K562 (cell line): ENCODE results near the gene GAB1.

Experiments used
- CHD4 ChIP-seq: fragments of 200-600 bp; sonication (generic); IDR thresholded peaks from 3 replicates; pipeline ENCODE4 v1.6.1; 2012; ENCODE audit warnings: low read depth, mild to moderate bottlenecking, mixed read lengths, low read length, inconsistent platforms; ENCODE audit not compliant: insufficient read depth, insufficient replicate concordance, poor library complexity, severe bottlenecking
- GABPB1 ChIP-seq: sonication (generic); formaldehyde crosslinking; IDR thresholded peaks from 2 replicates; pipeline ENCODE4 v1.8.0; 2022; ENCODE audit warnings: mild to moderate bottlenecking, missing genetic modification reagents
- SP2 ChIP-seq: IDR thresholded peaks from 2 replicates; pipeline ENCODE4 v1.6.1; 2011; ENCODE audit warnings: mild to moderate bottlenecking, low read depth, low read length, moderate library complexity; ENCODE audit not compliant: poor library complexity, severe bottlenecking; ENCODE audit errors: extremely low read depth

GRCh38 chr4:143351774-143352451 lies 15.2 kb downstream of the GAB1 start:
- TF ChIP-seq CHD4 (no peak), SP2 (no peak), GABPB1 (no peak)
